H1 (cell line): ENCODE data around the gene FGD5.

Experiments used
- BACH1 ChIP-seq: IDR thresholded peaks from 2 replicates; pipeline ENCODE4 v1.6.1; 2012; ENCODE audit warnings: low read length, improper control_type of control experiment
- BCL11A ChIP-seq, 2 experiments: IDR thresholded peaks; one replicate each; pipeline ENCODE4 v1.6.1; 2011; ENCODE audit warnings: low read depth in 2 of 2, low read length in 2 of 2, mild to moderate bottlenecking in 2 of 2
- CBX5 ChIP-seq: fragments of 300-800, 300-1000 bp; sonication (generic); IDR thresholded peaks from 2 replicates; pipeline ENCODE4 v1.7.1; 2016; ENCODE audit warnings: antibody characterized with exemption, low read length, low read depth
- CTCF ChIP-seq, 3 experiments: IDR thresholded peaks; 1 replicate in 2 of 3; 2 replicates in 1 of 3; pipeline versions ENCODE4 v1.5.1 to v1.6.1; 2011; ENCODE audit warnings: low read length in 3 of 3, mild to moderate bottlenecking in 3 of 3, inconsistent platforms in 2 of 3, low read depth in 1 of 3, moderate library complexity in 1 of 3; ENCODE audit not compliant: insufficient read depth in 1 of 3; ENCODE audit errors: control extremely low read depth in 1 of 3
- EP300 ChIP-seq, 2 experiments: IDR thresholded peaks; 1 replicate in 1 of 2; 2 replicates in 1 of 2; pipeline ENCODE4 v1.6.1; 2011 to 2012; ENCODE audit warnings: low read depth in 2 of 2, low read length in 2 of 2, mild to moderate bottlenecking in 2 of 2, borderline replicate concordance in 1 of 2, inconsistent platforms in 1 of 2, moderate library complexity in 1 of 2
- HDAC6 ChIP-seq: IDR thresholded peaks from one replicate; pipeline ENCODE4 v1.7.1; 2012; ENCODE audit warnings: low read depth, mild to moderate bottlenecking, inconsistent platforms, low read length, moderate library complexity
- MAFK ChIP-seq: IDR thresholded peaks from 2 replicates; pipeline ENCODE4 v1.6.1; 2012; ENCODE audit warnings: low read depth, mild to moderate bottlenecking, improper control_type of control experiment, low read length
- POLR2AphosphoS5 ChIP-seq: IDR thresholded peaks from 2 replicates; pipeline ENCODE4 v1.6.1; 2011; ENCODE audit warnings: low read depth, low read length
- POU5F1 ChIP-seq: IDR thresholded peaks from 2 replicates; pipeline ENCODE4 v1.6.1; 2011; ENCODE audit warnings: low read depth, mild to moderate bottlenecking, low read length, moderate library complexity
- RFX5 ChIP-seq: IDR thresholded peaks from 2 replicates; pipeline ENCODE4 v1.6.1; 2011; ENCODE audit warnings: low read depth, low read length, improper control_type of control experiment, borderline replicate concordance
- TCF12 ChIP-seq: IDR thresholded peaks from 2 replicates; pipeline ENCODE4 v1.6.1; 2011; ENCODE audit warnings: low read depth, mild to moderate bottlenecking, low read length
- USF2 ChIP-seq: IDR thresholded peaks from 2 replicates; pipeline ENCODE4 v1.6.1; 2011; ENCODE audit warnings: low read length, improper control_type of control experiment
- YY1 ChIP-seq: IDR thresholded peaks from 2 replicates; pipeline ENCODE4 v1.6.1; 2011; ENCODE audit warnings: low read depth, mild to moderate bottlenecking, low read length

- TF ChIP-seq BCL11A (IDR thresholded peaks at IDR 0.05; ENCODE audit: low read depth in 2 of 2, low read length in 2 of 2) (no peak), POLR2AphosphoS5 (no peak), BACH1 (no peak), EP300 (IDR thresholded peaks at IDR 0.05; ENCODE audit: borderline replicate concordance in 1 of 2, low read depth in 2 of 2, low read length in 2 of 2) (no peak), USF2 (no peak), RFX5 (no peak), HDAC6 (no peak), MAFK (no peak), TCF12 (no peak), CTCF (IDR thresholded peaks at IDR 0.05; ENCODE audit: control extremely low read depth in 1 of 3, insufficient read depth in 1 of 3, low read depth in 1 of 3, low read length in 3 of 3) (peak; percentile 65 to 82 (median 80)), CBX5 (no peak), POU5F1 (no peak), YY1 (peak; percentile 48; the same call in 1 of the 2 replicates)
These were observed 44.8 kb downstream of the FGD5 start for GRCh38 chr3:14863333-14864100.
